ENCODE results near the gene GPI.
A peak's percentile ranks its signal among the peaks of the same experiment; 100 is the strongest.

GPI gene

GRCh38 chr19:34426096-34426661 is 61.2 kb downstream of the GPI start (continued):
- no peak for TF ChIP-seq CREB5 (CRISPR knock-in tag; IDR thresholded peaks at IDR 0.05; ENCODE audit: low read depth)

- peak; percentile 99 for TF ChIP-seq ZFP3 (CRISPR knock-in tag; IDR thresholded peaks at IDR 0.05)
- TF ChIP-seq PPARA (CRISPR knock-in tag; IDR thresholded peaks at IDR 0.05; ENCODE audit: borderline replicate concordance) = no peak
- no peak for TF ChIP-seq TOX (CRISPR knock-in tag; IDR thresholded peaks at IDR 0.05; ENCODE audit: borderline replicate concordance)
- peak; percentile 73 for ATAC-seq
These were observed 63.7 kb downstream of the GPI start for GRCh38 chr19:34428549-34429285.

GRCh38 chr19:34429553-34429952 is 64.6 kb downstream of the GPI start:
- TF ChIP-seq CREB5 (CRISPR knock-in tag; IDR thresholded peaks at IDR 0.05; ENCODE audit: low read depth) (no peak), CSDC2 (CRISPR knock-in tag; IDR thresholded peaks at IDR 0.05) (no peak), ZNF70 (CRISPR knock-in tag; IDR thresholded peaks at IDR 0.05) (no peak), GLIS3 (CRISPR knock-in tag; IDR thresholded peaks at IDR 0.05) (no peak), RARB (CRISPR knock-in tag; IDR thresholded peaks at IDR 0.05) (no peak), TCF4 (CRISPR knock-in tag; IDR thresholded peaks at IDR 0.05; ENCODE audit: borderline replicate concordance) (no peak), ZFP3 (CRISPR knock-in tag; IDR thresholded peaks at IDR 0.05) (no peak), ZNF565 (CRISPR knock-in tag; conservative IDR thresholded peaks at IDR 0.05; ENCODE audit: low read depth) (no peak), OSR1 (CRISPR knock-in tag; IDR thresholded peaks at IDR 0.05) (no peak), TOX (CRISPR knock-in tag; IDR thresholded peaks at IDR 0.05; ENCODE audit: borderline replicate concordance) (no peak), ZFP30 (CRISPR knock-in tag; IDR thresholded peaks at IDR 0.05) (no peak)
- TF ChIP-seq, protein P1, sequence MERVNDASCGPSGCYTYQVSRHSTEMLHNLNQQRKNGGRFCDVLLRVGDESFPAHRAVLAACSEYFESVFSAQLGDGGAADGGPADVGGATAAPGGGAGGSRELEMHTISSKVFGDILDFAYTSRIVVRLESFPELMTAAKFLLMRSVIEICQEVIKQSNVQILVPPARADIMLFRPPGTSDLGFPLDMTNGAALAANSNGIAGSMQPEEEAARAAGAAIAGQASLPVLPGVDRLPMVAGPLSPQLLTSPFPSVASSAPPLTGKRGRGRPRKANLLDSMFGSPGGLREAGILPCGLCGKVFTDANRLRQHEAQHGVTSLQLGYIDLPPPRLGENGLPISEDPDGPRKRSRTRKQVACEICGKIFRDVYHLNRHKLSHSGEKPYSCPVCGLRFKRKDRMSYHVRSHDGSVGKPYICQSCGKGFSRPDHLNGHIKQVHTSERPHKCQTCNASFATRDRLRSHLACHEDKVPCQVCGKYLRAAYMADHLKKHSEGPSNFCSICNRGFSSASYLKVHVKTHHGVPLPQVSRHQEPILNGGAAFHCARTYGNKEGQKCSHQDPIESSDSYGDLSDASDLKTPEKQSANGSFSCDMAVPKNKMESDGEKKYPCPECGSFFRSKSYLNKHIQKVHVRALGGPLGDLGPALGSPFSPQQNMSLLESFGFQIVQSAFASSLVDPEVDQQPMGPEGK (CRISPR knock-in tag; IDR thresholded peaks at IDR 0.05; ENCODE audit: borderline replicate concordance) = no peak
- TF ChIP-seq, protein P2, sequence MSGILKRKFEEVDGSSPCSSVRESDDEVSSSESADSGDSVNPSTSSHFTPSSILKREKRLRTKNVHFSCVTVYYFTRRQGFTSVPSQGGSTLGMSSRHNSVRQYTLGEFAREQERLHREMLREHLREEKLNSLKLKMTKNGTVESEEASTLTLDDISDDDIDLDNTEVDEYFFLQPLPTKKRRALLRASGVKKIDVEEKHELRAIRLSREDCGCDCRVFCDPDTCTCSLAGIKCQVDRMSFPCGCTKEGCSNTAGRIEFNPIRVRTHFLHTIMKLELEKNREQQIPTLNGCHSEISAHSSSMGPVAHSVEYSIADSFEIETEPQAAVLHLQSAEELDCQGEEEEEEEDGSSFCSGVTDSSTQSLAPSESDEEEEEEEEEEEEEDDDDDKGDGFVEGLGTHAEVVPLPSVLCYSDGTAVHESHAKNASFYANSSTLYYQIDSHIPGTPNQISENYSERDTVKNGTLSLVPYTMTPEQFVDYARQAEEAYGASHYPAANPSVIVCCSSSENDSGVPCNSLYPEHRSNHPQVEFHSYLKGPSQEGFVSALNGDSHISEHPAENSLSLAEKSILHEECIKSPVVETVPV (CRISPR knock-in tag; IDR thresholded peaks at IDR 0.05) = no peak
- ATAC-seq = no peak

- ATAC-seq = peak; percentile 70
These were observed 66.0 kb downstream of the GPI start for GRCh38 chr19:34430738-34431625.

DNA sequence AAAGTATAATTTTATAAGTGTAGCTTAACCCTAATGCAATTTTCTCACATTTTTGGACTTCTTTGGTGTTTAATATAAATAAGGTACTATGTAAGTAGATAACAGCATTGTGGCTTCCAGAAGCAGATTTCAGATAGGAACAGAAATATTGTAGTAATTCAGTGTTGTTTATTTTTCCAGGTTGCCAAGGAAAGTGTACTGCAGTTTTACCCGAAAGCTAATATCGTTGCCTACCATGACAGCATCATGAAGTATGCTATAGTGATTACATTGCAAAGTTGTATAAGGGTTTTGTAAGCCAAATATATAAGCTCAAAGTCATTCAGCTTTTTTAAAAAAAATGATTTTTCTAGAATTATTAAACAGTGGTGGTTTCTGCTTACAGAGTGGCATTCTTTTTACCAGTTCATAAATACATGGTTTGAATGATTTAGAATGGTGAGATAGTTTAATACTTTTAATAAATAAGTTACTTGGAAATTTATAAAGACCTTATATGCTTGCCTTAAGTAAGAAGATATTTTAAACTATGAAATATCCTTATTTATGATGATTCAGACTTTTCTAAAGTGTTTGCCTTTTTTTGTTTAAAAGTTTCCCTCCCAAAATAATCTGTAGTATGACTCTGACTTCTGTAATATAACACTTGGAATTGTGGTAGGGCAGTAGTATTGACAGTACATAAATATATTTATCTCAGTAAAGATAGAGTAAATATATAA is 66.8 kb downstream of the GPI start:
- no peak for TF ChIP-seq RARB (CRISPR knock-in tag; IDR thresholded peaks at IDR 0.05)
- ATAC-seq = no peak

More at GRCh38 chr19:34430738-34431625, 66.0 kb downstream of the GPI start:
- TF ChIP-seq TCF4 (CRISPR knock-in tag; IDR thresholded peaks at IDR 0.05; ENCODE audit: borderline replicate concordance) (no peak), BACH2 (CRISPR knock-in tag; IDR thresholded peaks at IDR 0.05; ENCODE audit: borderline replicate concordance) (no peak), ARNTL (CRISPR knock-in tag; IDR thresholded peaks at IDR 0.05; ENCODE audit: borderline replicate concordance, low read depth) (no peak), ZNF8 (CRISPR knock-in tag; IDR thresholded peaks at IDR 0.05) (no peak), ZFP3 (CRISPR knock-in tag; IDR thresholded peaks at IDR 0.05) (no peak), ESRRG (CRISPR knock-in tag; IDR thresholded peaks at IDR 0.05) (no peak)

Measured in SK-N-SH treated with all-trans-retinoic acid at 6 μM for 48 hours (cell line).